ENCODE data around the gene SMAD7.

DNA sequence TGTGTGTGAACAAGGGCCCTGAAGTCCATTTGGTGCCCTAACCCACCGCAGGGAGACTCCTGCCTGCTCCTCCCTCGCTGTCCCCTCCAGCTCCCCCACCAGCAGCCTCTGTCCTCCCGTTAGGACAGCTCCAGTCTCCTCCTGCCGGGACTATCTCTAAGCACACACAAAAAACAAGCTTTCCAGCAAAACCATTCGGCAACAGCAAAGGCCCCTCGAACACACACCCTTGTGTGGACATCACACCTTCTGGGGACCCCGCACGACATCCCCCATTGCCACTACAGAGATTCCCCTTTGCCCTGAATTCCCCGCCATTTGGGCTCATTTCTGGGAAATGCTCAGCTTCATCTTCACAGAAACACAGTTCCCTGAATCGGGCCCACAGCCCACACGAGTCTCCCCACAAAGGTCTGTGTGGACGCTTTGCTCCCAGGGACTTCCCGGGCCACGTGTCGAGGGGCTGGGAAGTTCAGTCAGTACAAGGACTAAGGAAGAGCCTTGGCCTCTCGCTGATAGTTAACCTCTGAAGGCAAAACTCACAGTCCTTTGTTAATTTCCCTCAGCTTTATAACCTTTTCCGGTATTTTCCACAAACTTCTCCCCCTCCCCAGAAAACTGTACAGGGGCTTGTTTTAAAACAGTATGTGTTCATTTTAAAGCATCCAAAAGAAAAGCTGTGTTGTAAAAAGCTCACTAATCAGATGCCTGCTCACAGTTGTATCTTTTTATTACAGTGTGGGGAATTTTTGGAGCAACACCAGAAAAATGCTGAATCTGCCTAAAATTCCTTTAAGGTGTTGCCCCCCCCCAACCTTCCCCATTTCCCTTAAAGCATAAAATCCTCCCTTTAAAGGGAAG is 25.9 kb downstream of the SMAD7 start:
- TF ChIP-seq POLR2A (IDR thresholded peaks at IDR 0.05) = no peak
- TF ChIP-seq, protein P1, sequence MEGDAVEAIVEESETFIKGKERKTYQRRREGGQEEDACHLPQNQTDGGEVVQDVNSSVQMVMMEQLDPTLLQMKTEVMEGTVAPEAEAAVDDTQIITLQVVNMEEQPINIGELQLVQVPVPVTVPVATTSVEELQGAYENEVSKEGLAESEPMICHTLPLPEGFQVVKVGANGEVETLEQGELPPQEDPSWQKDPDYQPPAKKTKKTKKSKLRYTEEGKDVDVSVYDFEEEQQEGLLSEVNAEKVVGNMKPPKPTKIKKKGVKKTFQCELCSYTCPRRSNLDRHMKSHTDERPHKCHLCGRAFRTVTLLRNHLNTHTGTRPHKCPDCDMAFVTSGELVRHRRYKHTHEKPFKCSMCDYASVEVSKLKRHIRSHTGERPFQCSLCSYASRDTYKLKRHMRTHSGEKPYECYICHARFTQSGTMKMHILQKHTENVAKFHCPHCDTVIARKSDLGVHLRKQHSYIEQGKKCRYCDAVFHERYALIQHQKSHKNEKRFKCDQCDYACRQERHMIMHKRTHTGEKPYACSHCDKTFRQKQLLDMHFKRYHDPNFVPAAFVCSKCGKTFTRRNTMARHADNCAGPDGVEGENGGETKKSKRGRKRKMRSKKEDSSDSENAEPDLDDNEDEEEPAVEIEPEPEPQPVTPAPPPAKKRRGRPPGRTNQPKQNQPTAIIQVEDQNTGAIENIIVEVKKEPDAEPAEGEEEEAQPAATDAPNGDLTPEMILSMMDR (IDR thresholded peaks at IDR 0.05) = no peak
- no peak for TF ChIP-seq EP300 (IDR thresholded peaks at IDR 0.05)
